ENCODE results near the gene LDB2.

DNA sequence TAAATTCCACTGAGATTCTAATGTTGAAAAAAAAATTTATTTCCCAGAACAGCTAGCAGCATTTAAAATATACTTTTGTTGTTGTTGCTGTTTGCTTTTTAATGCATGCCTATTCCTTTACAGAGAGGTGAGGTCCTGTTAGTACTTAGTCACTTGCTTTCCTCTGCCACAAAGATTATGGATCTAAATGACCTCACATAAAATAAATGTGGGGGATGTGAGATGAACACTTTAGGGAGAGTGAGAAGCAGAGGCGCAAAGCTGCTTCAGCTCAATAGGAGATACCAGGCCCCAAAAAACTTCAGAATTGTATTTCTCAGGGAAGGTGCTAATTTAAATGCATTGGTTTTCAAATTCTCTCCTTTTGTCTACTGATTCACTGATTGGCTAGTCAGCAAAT lies 4.0 kb downstream of the LDB2 start:
- TF ChIP-seq, protein P1, sequence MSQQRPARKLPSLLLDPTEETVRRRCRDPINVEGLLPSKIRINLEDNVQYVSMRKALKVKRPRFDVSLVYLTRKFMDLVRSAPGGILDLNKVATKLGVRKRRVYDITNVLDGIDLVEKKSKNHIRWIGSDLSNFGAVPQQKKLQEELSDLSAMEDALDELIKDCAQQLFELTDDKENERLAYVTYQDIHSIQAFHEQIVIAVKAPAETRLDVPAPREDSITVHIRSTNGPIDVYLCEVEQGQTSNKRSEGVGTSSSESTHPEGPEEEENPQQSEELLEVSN (IDR thresholded peaks at IDR 0.05), result no peak
- TF ChIP-seq YY1 (IDR thresholded peaks at IDR 0.05; ENCODE audit: low read depth, low read length) (no peak), TBP (IDR thresholded peaks at IDR 0.05; ENCODE audit: low read depth, low read length) (no peak), RAD21 (IDR thresholded peaks at IDR 0.05 in 1 of 2, conservative IDR thresholded peaks at IDR 0.05 in 1 of 2; ENCODE audit: low read depth in 2 of 2, low read length in 2 of 2) (no peak)

Data from H1 (cell line).